ENCODE data around the gene SMG6. TPM values are rescaled to one million over a fixed set of nuclear protein-coding genes. Genes with fewer than 3 reads are reported as not detected.

The SMG6 gene
- total RNA-seq, 1 donor = 49.3 TPM

DNA sequence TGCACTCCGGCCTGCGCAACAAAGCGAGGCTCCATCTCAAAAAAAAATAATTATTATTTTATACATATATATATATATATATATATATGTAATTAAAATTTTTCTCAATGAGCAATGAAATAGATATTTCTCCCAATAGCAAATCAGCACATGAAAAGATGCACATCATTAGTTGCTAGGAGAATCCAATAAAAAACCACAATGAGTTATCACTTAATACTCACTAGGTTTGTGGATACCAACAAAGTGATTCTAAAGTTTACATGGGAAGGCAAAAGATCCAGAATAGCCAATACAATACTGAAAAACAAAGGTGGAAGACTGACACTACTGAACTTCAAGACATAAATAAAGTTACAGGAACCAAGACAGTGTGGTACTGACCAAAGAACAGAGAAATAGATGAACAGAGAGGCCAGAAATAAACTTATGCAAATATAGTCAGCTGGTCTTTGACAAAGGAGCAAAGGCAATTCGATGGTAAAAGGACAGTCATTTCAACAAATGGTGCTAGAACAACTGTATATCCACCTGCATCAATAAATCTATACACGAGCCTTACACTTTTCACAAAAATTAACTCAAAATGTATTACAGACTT lies 13.6 kb downstream of the SMG6 start:
- no peak for TF ChIP-seq CTCF (IDR thresholded peaks at IDR 0.05; ENCODE audit: insufficient read depth, low read length)
- no peak overlapping the region for H3K4me3 ChIP-seq (ENCODE audit: low read depth, low read length)
- no peak for DNase-seq (ENCODE audit: low read depth)

DNA sequence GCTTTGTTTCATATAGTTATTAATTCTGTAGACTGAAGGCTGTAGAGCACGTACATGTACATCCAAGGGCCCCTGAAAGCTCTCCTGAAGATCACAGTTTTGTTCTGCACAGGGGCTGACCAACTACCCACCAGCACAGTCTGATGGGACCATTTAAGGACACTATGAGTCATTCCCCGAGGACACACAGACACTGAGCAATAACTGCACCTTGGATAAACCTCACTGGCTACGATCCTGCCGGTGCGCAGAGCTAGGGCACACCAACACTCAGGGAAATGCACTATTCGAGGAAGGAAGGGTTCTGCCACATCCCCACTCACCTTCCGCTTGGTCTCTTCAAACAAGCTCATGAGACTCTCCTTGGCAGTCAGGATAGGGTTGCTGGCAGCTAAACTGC lies 20.3 kb downstream of the SMG6 start:
- no peak for DNase-seq (ENCODE audit: low read depth)
- TF ChIP-seq CTCF (IDR thresholded peaks at IDR 0.05; ENCODE audit: insufficient read depth, low read length) = no peak
- no peak overlapping the region for H3K4me3 ChIP-seq (ENCODE audit: low read depth, low read length)

GRCh38 chr17:2282297-2282873 lies 21.2 kb downstream of the SMG6 start:
- peak; percentile 55 for TF ChIP-seq CTCF (IDR thresholded peaks at IDR 0.05; ENCODE audit: insufficient read depth, low read length)
- no peak overlapping the region for H3K4me3 ChIP-seq (ENCODE audit: low read depth, low read length)

GRCh38 chr17:2279707-2280106 lies 23.9 kb downstream of the SMG6 start:
- DNase-seq (ENCODE audit: low read depth) = no peak
- no peak overlapping the region for H3K4me3 ChIP-seq (ENCODE audit: low read depth, low read length)
- TF ChIP-seq CTCF (IDR thresholded peaks at IDR 0.05; ENCODE audit: insufficient read depth, low read length) = no peak

More at GRCh38 chr17:2282297-2282873, 21.2 kb downstream of the SMG6 start:
- DNase-seq (ENCODE audit: low read depth) = peak; percentile 93

DNA sequence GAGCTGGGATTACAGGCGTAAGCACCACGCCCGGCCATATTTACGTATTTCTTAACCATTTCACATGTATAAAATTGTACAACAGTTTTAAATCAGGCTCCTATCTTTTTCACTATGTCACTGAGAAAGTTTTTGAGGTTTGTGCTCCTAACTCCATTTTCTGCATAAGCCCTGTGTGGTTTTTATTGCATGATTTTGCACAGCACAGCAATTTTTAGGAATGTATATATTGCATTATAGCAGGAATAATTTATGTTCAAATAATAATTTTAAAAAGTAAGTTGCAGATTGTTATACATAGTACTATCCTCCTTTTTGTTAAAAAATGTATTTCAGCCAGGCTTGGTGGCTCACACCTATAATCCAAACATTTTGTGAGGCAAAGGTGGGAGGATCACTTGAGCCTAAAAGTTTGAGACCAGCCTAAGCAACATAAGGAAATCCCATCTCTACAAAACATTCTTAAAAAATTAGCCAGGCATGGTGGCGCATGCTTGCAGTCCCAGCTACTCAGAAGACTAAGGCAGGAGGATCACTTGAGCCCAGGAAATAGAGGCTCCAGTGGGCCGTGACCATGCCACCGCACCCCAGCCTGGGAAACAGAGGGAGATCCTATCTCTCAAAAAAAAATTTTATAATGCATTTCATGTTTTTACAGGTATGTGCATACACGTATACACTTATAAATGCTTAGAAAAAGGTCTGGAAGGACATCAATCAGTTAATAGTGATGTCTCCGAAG lies 26.0 kb downstream of the SMG6 start:
- no peak for TF ChIP-seq CTCF (IDR thresholded peaks at IDR 0.05; ENCODE audit: insufficient read depth, low read length)
- H3K4me3 ChIP-seq (ENCODE audit: low read depth, low read length) = no peak overlapping the region
- DNase-seq (ENCODE audit: low read depth) = no peak

DNA sequence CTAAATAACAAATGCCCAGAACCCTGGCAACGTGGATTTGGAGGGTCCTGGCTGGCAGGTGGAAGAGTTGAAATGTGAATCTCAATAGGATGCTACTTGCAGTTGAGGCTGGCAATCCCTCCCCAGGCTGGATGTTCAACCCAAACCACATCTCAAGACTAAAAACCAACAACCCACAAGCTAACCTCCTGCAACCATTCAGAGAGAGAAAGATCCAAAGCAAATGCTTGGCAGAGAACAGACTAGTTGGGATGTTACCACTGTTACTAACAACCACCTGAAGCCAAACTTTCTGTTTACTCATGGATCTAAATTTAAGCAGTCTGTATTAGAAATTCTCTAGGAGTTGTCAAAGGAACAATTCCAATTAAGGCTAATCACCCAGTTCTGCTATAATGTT lies 27.9 kb downstream of the SMG6 start:
- TF ChIP-seq CTCF (IDR thresholded peaks at IDR 0.05; ENCODE audit: insufficient read depth, low read length) = no peak
- DNase-seq (ENCODE audit: low read depth) = no peak
- no peak overlapping the region for H3K4me3 ChIP-seq (ENCODE audit: low read depth, low read length)
